Astrocyte (in vitro differentiated cells and primary cell): ENCODE measurements around the gene MAP2K7. TPM values are rescaled to one million over a fixed set of nuclear protein-coding genes. Genes with fewer than 3 reads are reported as not detected.

Experiments
- DNase-seq: peaks from one replicate; pipeline ENCODE4 v3.0.0-alpha.2; 2010; ENCODE audit warnings: low read depth
- FAIRE-seq: peaks from 2 replicates; lab custom pipeline; 2011; peaks lifted over from hg19 to GRCh38; lab: Jason Lieb, UNC
- H2AFZ ChIP-seq: 2 replicates; pipeline ENCODE4 v1.6.0; 2012; ENCODE audit warnings: low read depth, low read length, inconsistent platforms
- H3K27ac ChIP-seq: 2 replicates; pipeline ENCODE4 v1.5.1; 2011; ENCODE audit warnings: low read depth, low read length, inconsistent platforms
- H3K27me3 ChIP-seq: 2 replicates; pipeline ENCODE4 v1.6.0; 2011; ENCODE audit warnings: low read length, inconsistent platforms; ENCODE audit not compliant: insufficient read depth
- H3K36me3 ChIP-seq: 2 replicates; pipeline ENCODE4 v1.5.1; 2011; ENCODE audit warnings: low read length, inconsistent platforms; ENCODE audit not compliant: insufficient read depth
- H3K4me1 ChIP-seq: 2 replicates; pipeline ENCODE4 v1.5.1; 2011; ENCODE audit warnings: low read length, inconsistent platforms; ENCODE audit not compliant: insufficient read depth
- H3K4me2 ChIP-seq: 2 replicates; pipeline ENCODE4 v1.6.0; 2012; ENCODE audit warnings: low read length, inconsistent platforms
- H3K4me3 ChIP-seq: 2 replicates; pipeline ENCODE4 v1.5.1; 2011; ENCODE audit warnings: low read depth, mild to moderate bottlenecking, low read length, inconsistent platforms; ENCODE audit not compliant: insufficient read depth
- H3K79me2 ChIP-seq: 2 replicates; pipeline ENCODE4 v1.6.0; 2012; ENCODE audit warnings: mild to moderate bottlenecking, low read length, inconsistent platforms; ENCODE audit not compliant: insufficient read depth
- H3K9ac ChIP-seq: 2 replicates; pipeline ENCODE4 v1.6.0; 2012; ENCODE audit warnings: mild to moderate bottlenecking, low read length, inconsistent platforms
- H3K9me3 ChIP-seq: 2 replicates; pipeline ENCODE4 v1.5.1; 2012; ENCODE audit warnings: low read depth, mild to moderate bottlenecking, low read length, inconsistent platforms; ENCODE audit not compliant: insufficient read depth
- H4K20me1 ChIP-seq: 2 replicates; pipeline ENCODE4 v1.6.0; 2012; ENCODE audit warnings: low read length, inconsistent platforms; ENCODE audit not compliant: insufficient read depth
- H3K27ac Mint-ChIP-seq: one replicate; pipeline ENCODE4 v1.8.0; 2021; ENCODE audit warnings: mild to moderate bottlenecking, mixed read lengths; ENCODE audit not compliant: unreplicated experiment
- H3K27me3 Mint-ChIP-seq: one replicate; pipeline ENCODE4 v1.8.0; 2021; ENCODE audit warnings: low read depth, mixed read lengths; ENCODE audit not compliant: unreplicated experiment
- H3K36me3 Mint-ChIP-seq: one replicate; pipeline ENCODE4 v1.8.0; 2021; ENCODE audit warnings: low read depth, mixed read lengths; ENCODE audit not compliant: unreplicated experiment
- H3K4me1 Mint-ChIP-seq: one replicate; pipeline ENCODE4 v1.8.0; 2021; ENCODE audit warnings: low read depth, mixed read lengths; ENCODE audit not compliant: unreplicated experiment
- H3K4me3 Mint-ChIP-seq: one replicate; pipeline ENCODE4 v1.8.0; 2021; ENCODE audit warnings: mild to moderate bottlenecking, moderate library complexity, mixed read lengths; ENCODE audit not compliant: unreplicated experiment
- H3K9me3 Mint-ChIP-seq: one replicate; pipeline ENCODE4 v1.8.0; 2021; ENCODE audit warnings: mild to moderate bottlenecking, mixed read lengths; ENCODE audit not compliant: unreplicated experiment
- EZH2 ChIP-seq: IDR thresholded peaks from 2 replicates; pipeline ENCODE4 v1.6.1; 2012; ENCODE audit warnings: mild to moderate bottlenecking, low read length, inconsistent platforms; ENCODE audit not compliant: insufficient read depth
- total RNA-seq: library from RNA; stranded (reverse); gene quantifications from 2 replicates; pipeline ENCODE4 v1.2.1, GENCODE V29; 2021
- TF ChIP-seq, protein P1 (sequence below): IDR thresholded peaks from 2 replicates; pipeline ENCODE4 v1.5.1; 2011; ENCODE audit warnings: low read depth, mild to moderate bottlenecking, inconsistent platforms, low read length, moderate library complexity; ENCODE audit not compliant: insufficient read depth

Gene MAP2K7
- total RNA-seq, 1 donor from 2014 or later, result 22.9 TPM

DNA sequence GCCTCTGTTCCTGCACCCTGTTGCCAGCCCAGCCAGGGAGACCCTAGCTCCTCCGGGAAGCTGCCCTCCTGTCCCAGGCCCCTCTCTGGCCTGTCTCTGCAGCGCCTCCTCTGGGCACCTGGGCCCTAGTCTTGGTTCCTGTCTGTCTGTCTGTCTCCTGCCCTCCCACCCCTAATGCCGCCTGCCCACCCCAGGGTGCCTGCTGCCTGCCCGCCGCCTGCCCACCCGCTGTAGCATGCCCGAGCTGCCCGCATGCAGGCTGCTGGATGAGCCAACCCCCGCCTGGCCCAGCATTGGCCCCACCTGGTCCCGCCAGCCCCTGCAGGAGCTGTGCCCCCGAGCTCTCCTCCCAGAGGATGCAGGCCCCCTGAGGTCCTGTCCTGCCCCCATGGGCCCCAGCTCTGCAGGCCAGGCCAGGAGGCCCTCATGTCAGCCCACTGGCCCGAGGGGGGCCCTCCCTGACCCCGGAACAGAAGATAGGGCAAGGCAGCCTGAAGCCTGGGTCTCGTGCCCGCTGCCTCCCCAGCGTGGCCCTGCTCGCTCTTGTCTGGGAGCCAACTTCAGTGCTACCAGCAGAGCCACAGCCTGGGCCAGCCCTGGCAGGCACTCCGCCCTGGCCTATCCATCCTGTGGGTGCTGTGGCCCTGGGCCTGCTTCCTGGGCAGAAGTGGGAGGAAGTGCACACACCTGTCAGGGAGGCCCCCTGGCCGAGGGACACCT lies 5.2 kb downstream of the MAP2K7 start:
- Histone ChIP-seq H3K9ac (no peak overlapping the region), H3K9me3 (no peaks in the 10 kb centered on the region), H3K4me2 (no peak overlapping the region), H4K20me1 (peaks cover 49% of the 10 kb centered on the region), H3K36me3 (no peaks in the 10 kb centered on the region), H3K4me3 (no peak overlapping the region), H3K27ac (no peak overlapping the region), H3K4me1 (peaks cover 13% of the 10 kb centered on the region), H2AFZ (no peak overlapping the region), H3K27me3 (no peaks in the 10 kb centered on the region), H3K79me2 (peaks cover 42% of the 10 kb centered on the region)
- H3K27ac Mint-ChIP-seq, result no peak overlapping the region
- DNase-seq (no peak), FAIRE-seq (no peak)
- peaks cover 2% of the 10 kb centered on the region for H3K9me3 Mint-ChIP-seq
- H3K27me3 Mint-ChIP-seq, result no peaks in the 10 kb centered on the region
- H3K36me3 Mint-ChIP-seq, result peaks cover 3% of the 10 kb centered on the region
- H3K4me3 Mint-ChIP-seq, result no peak overlapping the region
- TF ChIP-seq, protein P1, sequence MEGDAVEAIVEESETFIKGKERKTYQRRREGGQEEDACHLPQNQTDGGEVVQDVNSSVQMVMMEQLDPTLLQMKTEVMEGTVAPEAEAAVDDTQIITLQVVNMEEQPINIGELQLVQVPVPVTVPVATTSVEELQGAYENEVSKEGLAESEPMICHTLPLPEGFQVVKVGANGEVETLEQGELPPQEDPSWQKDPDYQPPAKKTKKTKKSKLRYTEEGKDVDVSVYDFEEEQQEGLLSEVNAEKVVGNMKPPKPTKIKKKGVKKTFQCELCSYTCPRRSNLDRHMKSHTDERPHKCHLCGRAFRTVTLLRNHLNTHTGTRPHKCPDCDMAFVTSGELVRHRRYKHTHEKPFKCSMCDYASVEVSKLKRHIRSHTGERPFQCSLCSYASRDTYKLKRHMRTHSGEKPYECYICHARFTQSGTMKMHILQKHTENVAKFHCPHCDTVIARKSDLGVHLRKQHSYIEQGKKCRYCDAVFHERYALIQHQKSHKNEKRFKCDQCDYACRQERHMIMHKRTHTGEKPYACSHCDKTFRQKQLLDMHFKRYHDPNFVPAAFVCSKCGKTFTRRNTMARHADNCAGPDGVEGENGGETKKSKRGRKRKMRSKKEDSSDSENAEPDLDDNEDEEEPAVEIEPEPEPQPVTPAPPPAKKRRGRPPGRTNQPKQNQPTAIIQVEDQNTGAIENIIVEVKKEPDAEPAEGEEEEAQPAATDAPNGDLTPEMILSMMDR, result no peak
- no peak for TF ChIP-seq EZH2
- H3K4me1 Mint-ChIP-seq, result peaks cover 5% of the 10 kb centered on the region

DNA sequence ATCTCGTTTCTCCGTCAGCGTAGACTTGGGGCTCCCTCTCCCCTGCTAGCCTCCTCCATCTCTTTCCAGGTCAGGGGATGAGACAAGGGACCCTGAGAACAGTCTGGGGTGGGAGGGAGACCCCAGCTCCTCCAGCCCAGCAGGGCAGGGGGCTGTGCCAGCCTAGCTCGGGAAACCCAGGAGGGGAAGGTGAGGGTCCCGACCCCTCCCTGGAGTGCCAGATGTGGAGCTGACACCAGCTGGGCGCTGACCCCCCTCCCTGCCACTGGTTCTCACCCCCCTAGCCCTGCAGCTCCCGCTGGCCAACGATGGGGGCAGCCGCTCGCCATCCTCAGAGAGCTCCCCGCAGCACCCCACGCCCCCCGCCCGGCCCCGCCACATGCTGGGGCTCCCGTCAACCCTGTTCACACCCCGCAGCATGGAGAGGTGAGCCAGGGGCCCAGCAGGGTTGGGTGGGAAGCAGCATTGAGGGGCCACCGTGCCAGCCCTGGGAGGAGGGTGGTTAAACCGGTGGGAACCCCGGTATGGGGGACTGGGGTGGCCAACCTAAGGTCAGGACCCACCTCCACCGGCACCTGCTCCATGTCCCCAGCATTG lies 5.9 kb downstream of the MAP2K7 start:
- H3K9ac ChIP-seq, result no peak overlapping the region
- peaks cover 11% of the 10 kb centered on the region for H3K4me1 ChIP-seq
- Mint-ChIP-seq H3K36me3 (peaks cover 3% of the 10 kb centered on the region), H3K9me3 (peaks cover 2% of the 10 kb centered on the region), H3K4me3 (no peak overlapping the region), H3K4me1 (peaks cover 5% of the 10 kb centered on the region), H3K27ac (no peak overlapping the region), H3K27me3 (no peaks in the 10 kb centered on the region)
- H3K4me2 ChIP-seq, result no peak overlapping the region
- H3K4me3 ChIP-seq, result no peak overlapping the region
- no peaks in the 10 kb centered on the region for H3K36me3 ChIP-seq
- H3K27me3 ChIP-seq, result no peaks in the 10 kb centered on the region
- peaks cover 36% of the 10 kb centered on the region for H3K79me2 ChIP-seq
- H4K20me1 ChIP-seq, result peaks cover 45% of the 10 kb centered on the region
- DNase-seq (no peak), FAIRE-seq (no peak)
- TF ChIP-seq, protein P1, result no peak
- no peak for TF ChIP-seq EZH2
- H3K9me3 ChIP-seq, result no peaks in the 10 kb centered on the region
- H2AFZ ChIP-seq, result no peak overlapping the region
- H3K27ac ChIP-seq, result no peak overlapping the region
